H1 (cell line): ENCODE data around the gene SPAG17. TPM values are rescaled to one million over a fixed set of nuclear protein-coding genes. Genes with fewer than 3 reads are reported as not detected.
A peak's percentile ranks its signal among the peaks of the same experiment; 100 is the strongest.

ENCODE experiments used
- CTCF ChIA-PET: fragments of 300-600 bp; sonication (Branson Sonifier 250); formaldehyde crosslinking; loops from one replicate; lab custom pipeline; 2021; ENCODE audit not compliant: partially characterized antibody; lab: Charles Lee
- POLR2A ChIA-PET: fragments of 300-600 bp; sonication (Branson Sonifier 250); formaldehyde crosslinking; loops from one replicate; lab custom pipeline; 2021; ENCODE audit warnings: inconsistent platforms; ENCODE audit not compliant: partially characterized antibody; lab: Charles Lee
- DNase-seq, 2 experiments: peaks; one replicate each; pipeline versions ENCODE4 v3.0.0 to v3.0.0-alpha.2; 2010 to 2022; ENCODE audit warnings: low spot score in 2 of 2, low read depth in 1 of 2, mixed read lengths in 1 of 2
- FAIRE-seq: peaks from 2 replicates; lab custom pipeline; 2011; peaks lifted over from hg19 to GRCh38; lab: Jason Lieb, UNC
- H2AFZ ChIP-seq: 2 replicates; pipeline ENCODE4 v1.8.1; 2012; ENCODE audit warnings: low read length, inconsistent platforms
- H2AK5ac ChIP-seq: 2 replicates; pipeline ENCODE4 v1.6.1; 2013; ENCODE audit warnings: low read depth, low read length
- H2BK120ac ChIP-seq: replicated peaks from 2 replicates; pipeline ENCODE3; 2013; ENCODE audit warnings: low read depth, low read length, inconsistent platforms
- H2BK12ac ChIP-seq: 2 replicates; pipeline ENCODE4 v1.6.1; 2013; ENCODE audit warnings: low read depth, low read length
- H2BK15ac ChIP-seq: 2 replicates; pipeline ENCODE4 v1.6.1; 2013; ENCODE audit warnings: low read length
- H2BK20ac ChIP-seq: 2 replicates; pipeline ENCODE4 v1.6.1; 2013; ENCODE audit warnings: low read length
- H2BK5ac ChIP-seq: 2 replicates; pipeline ENCODE4 v1.6.1; 2013; ENCODE audit warnings: low read depth, low read length
- H3K14ac ChIP-seq: 2 replicates; pipeline ENCODE4 v1.6.1; 2013; ENCODE audit warnings: inconsistent platforms; ENCODE audit not compliant: insufficient read length
- H3K18ac ChIP-seq: 2 replicates; pipeline ENCODE4 v1.6.1; 2013; ENCODE audit warnings: low read length; ENCODE audit errors: extremely low read depth
- H3K23ac ChIP-seq: 2 replicates; pipeline ENCODE4 v1.6.1; 2013; ENCODE audit warnings: inconsistent platforms; ENCODE audit not compliant: insufficient read length
- H3K23me2 ChIP-seq: 2 replicates; pipeline ENCODE4 v1.6.1; 2013; ENCODE audit warnings: low read depth, low read length
- H3K27ac ChIP-seq: 2 replicates; pipeline ENCODE4 v1.6.1; 2011; ENCODE audit warnings: low read depth, low read length, inconsistent platforms
- H3K27me3 ChIP-seq, 4 experiments: replicated peaks in 1 of 4; 1 replicate in 1 of 4; 2 replicates in 3 of 4; pipeline versions ENCODE4 v1.6.1 to v1.8.1; 2011 to 2013; ENCODE audit warnings: low read length in 3 of 4, mild to moderate bottlenecking in 3 of 4, inconsistent platforms in 2 of 4, mixed read lengths in 2 of 4, moderate library complexity in 1 of 4; ENCODE audit not compliant: control insufficient read depth in 3 of 4, insufficient read depth in 3 of 4; ENCODE audit errors: extremely low read depth in 1 of 4
- H3K36me3 ChIP-seq, 4 experiments: 2 replicates each; pipeline versions ENCODE4 v1.6.1 to v1.8.1; 2011 to 2013; ENCODE audit warnings: mild to moderate bottlenecking in 4 of 4, low read length in 3 of 4, moderate library complexity in 2 of 4, control low read depth in 1 of 4, inconsistent platforms in 1 of 4; ENCODE audit not compliant: insufficient read depth in 4 of 4, control insufficient read depth in 2 of 4
- H3K4ac ChIP-seq: replicated peaks from 2 replicates; pipeline ENCODE3; 2013; ENCODE audit warnings: low read length, low read depth, mixed read lengths, inconsistent platforms; ENCODE audit not compliant: insufficient read length
- H3K4me1 ChIP-seq, 4 experiments: replicated peaks in 1 of 4; 1 replicate in 1 of 4; 2 replicates in 3 of 4; pipeline versions ENCODE4 v1.6.1 to v1.8.1; 2011 to 2013; ENCODE audit warnings: low read length in 3 of 4, inconsistent platforms in 2 of 4, mixed read lengths in 1 of 4; ENCODE audit not compliant: insufficient read depth in 4 of 4, control insufficient read depth in 3 of 4
- H3K4me2 ChIP-seq, 2 experiments: 2 replicates each; pipeline versions ENCODE4 v1.6.1 to v1.8.1; 2011 to 2013; ENCODE audit warnings: low read depth in 2 of 2, low read length in 2 of 2, control low read depth in 1 of 2, inconsistent platforms in 1 of 2, mild to moderate bottlenecking in 1 of 2; ENCODE audit not compliant: insufficient read depth in 1 of 2
- H3K4me3 ChIP-seq, 4 experiments: fragments of 200-600, 300-600 bp in 1 of 4; sonication (generic), shearing (Covaris generic), sonication (Bioruptor Twin) in 1 of 4; 2 replicates each; pipeline versions ENCODE4 v1.5.1 to v1.8.1; 2011 to 2016; ENCODE audit warnings: low read length in 4 of 4, low read depth in 3 of 4, control low read depth in 2 of 4, inconsistent platforms in 2 of 4, mild to moderate bottlenecking in 2 of 4, mixed read lengths in 1 of 4, moderate library complexity in 1 of 4; ENCODE audit not compliant: insufficient read depth in 2 of 4; ENCODE audit errors: extremely low read depth in 1 of 4
- H3K56ac ChIP-seq: replicated peaks from 2 replicates; pipeline ENCODE3; 2013; ENCODE audit warnings: low read depth, mild to moderate bottlenecking, mixed read lengths, low read length, inconsistent platforms; ENCODE audit not compliant: insufficient read length
- H3K79me1 ChIP-seq: 2 replicates; pipeline ENCODE4 v1.6.1; 2013; ENCODE audit warnings: low read depth, low read length, control low read depth
- H3K79me2 ChIP-seq, 2 experiments: 2 replicates each; pipeline versions ENCODE4 v1.6.1 to v1.8.1; 2012 to 2013; ENCODE audit warnings: low read length in 2 of 2, mild to moderate bottlenecking in 2 of 2, inconsistent platforms in 1 of 2; ENCODE audit not compliant: insufficient read depth in 2 of 2, control insufficient read depth in 1 of 2
- H3K9ac ChIP-seq, 4 experiments: replicated peaks in 1 of 4; 1 replicate in 1 of 4; 2 replicates in 3 of 4; pipeline versions ENCODE4 v1.6.1 to v1.8.1; 2011 to 2013; ENCODE audit warnings: low read depth in 3 of 4, low read length in 3 of 4, control low read depth in 2 of 4, mild to moderate bottlenecking in 2 of 4, moderate library complexity in 2 of 4, inconsistent platforms in 1 of 4; ENCODE audit errors: extremely low read depth in 1 of 4
- H3K9me3 ChIP-seq, 2 experiments: 2 replicates each; pipeline versions ENCODE4 v1.6.1 to v1.8.1; 2012 to 2013; ENCODE audit warnings: mild to moderate bottlenecking in 2 of 2, moderate library complexity in 2 of 2, control low read depth in 1 of 2, inconsistent platforms in 1 of 2, low read depth in 1 of 2, low read length in 1 of 2, mixed read lengths in 1 of 2; ENCODE audit not compliant: insufficient read depth in 2 of 2
- H4K20me1 ChIP-seq, 2 experiments: replicated peaks in 1 of 2; 2 replicates each; pipeline versions ENCODE3 to v1.8.1; 2011 to 2013; ENCODE audit warnings: inconsistent platforms in 2 of 2, low read length in 2 of 2, mild to moderate bottlenecking in 1 of 2; ENCODE audit not compliant: insufficient read depth in 2 of 2, control insufficient read depth in 1 of 2
- H4K5ac ChIP-seq: 2 replicates; pipeline ENCODE4 v1.6.1; 2013; ENCODE audit warnings: low read length, low read depth, mixed read lengths, inconsistent platforms; ENCODE audit not compliant: insufficient read length
- H4K8ac ChIP-seq: 2 replicates; pipeline ENCODE4 v1.8.0; 2013; ENCODE audit warnings: mild to moderate bottlenecking, moderate library complexity, low read length, inconsistent platforms; ENCODE audit not compliant: insufficient read depth; ENCODE audit errors: extremely low read depth
- H4K91ac ChIP-seq: replicated peaks from 2 replicates; pipeline ENCODE3; 2013; ENCODE audit warnings: low read length, mixed read lengths, inconsistent platforms; ENCODE audit not compliant: insufficient read length
- HDAC2 ChIP-seq, 2 experiments: fragments of 300-600 bp in 1 of 2; sonication (generic) in 1 of 2; IDR thresholded peaks; 2 replicates each; pipeline ENCODE4 v1.6.1; 2011 to 2012; ENCODE audit warnings: low read depth in 2 of 2, low read length in 2 of 2, mild to moderate bottlenecking in 2 of 2, moderate library complexity in 2 of 2, borderline replicate concordance in 1 of 2, inconsistent platforms in 1 of 2
- SIN3A ChIP-seq, 2 experiments: IDR thresholded peaks in 1 of 2; conservative IDR thresholded peaks in 1 of 2; 2 replicates each; pipeline ENCODE4 v1.6.1; 2011 to 2012; ENCODE audit warnings: low read length in 2 of 2, improper control_type of control experiment in 1 of 2, low read depth in 1 of 2, mild to moderate bottlenecking in 1 of 2
- ZNF274 ChIP-seq: IDR thresholded peaks from 2 replicates; pipeline ENCODE4 v1.7.0; 2012; ENCODE audit warnings: low read length, borderline replicate concordance; ENCODE audit errors: extremely low read depth
- WGBS, 2 experiments: shearing (Covaris generic) in 1 of 2; methylation state at CpG; one replicate each; pipeline versions ENCODE4 v1.1.6 to v1.1.7; 2013 to 2015; ENCODE audit warnings: low lambda C conversion rate in 2 of 2, mixed read lengths in 2 of 2, inconsistent platforms in 1 of 2, low coverage in 1 of 2, missing lambda C conversion rate in 1 of 2; ENCODE audit not compliant: insufficient replicate concordance in 2 of 2, insufficient coverage in 1 of 2, insufficient read length in 1 of 2; ENCODE audit errors: extremely low coverage in 1 of 2, missing lambda C conversion rate in 1 of 2; 5-methylcytosine and 5-hydroxymethylcytosine counted together
- polyA plus RNA-seq, 7 experiments: library from polyadenylated mRNA; depleted of rRNA in 3 of 7; stranded (reverse) in 5 of 7; unstranded in 2 of 7; fragments of >200 nt in 5 of 7; fragments of 200-250 nt in 2 of 7; gene quantifications; 1 replicate in 5 of 7; 2 replicates in 1 of 7; 4 replicates in 1 of 7; pipeline versions ENCODE4 v1.2.1 to v1.2.3, GENCODE V29; 2011 to 2013; ENCODE audit warnings: missing spikeins in 2 of 7, mixed read lengths in 2 of 7
- total RNA-seq: library from RNA; stranded (reverse); fragmentation: NEBNext Ultra II Directional; extraction: Animal tissue kit (Norgen Biotek cat#: 25700); gene quantifications from 2 replicates; pipeline ENCODE4 v1.2.1, GENCODE V29; 2021

The SPAG17 gene
- total and polyA plus RNA-seq, 2 of the 8 experiments (the other 6 are each of a cell fraction or from before 2014, with no cell fraction given): 0.56 to 0.62 TPM

GRCh38 chr1:118039170-118039569 is 145.9 kb downstream of the SPAG17 start:
- Histone ChIP-seq H3K9me3 (no peaks in the 10 kb centered on the region), H4K91ac (no peak overlapping the region), H2AK5ac (no peak overlapping the region), H3K27ac (no peak overlapping the region), H3K36me3 (no peaks in the 10 kb centered on the region), H2BK12ac (no peak overlapping the region), H3K27me3 (no peaks in the 10 kb centered on the region), H4K8ac (no peak overlapping the region), H3K79me1 (no peaks in the 10 kb centered on the region), H3K79me2 (no peaks in the 10 kb centered on the region), H3K18ac (no peak overlapping the region), H2BK20ac (no peak overlapping the region), H2BK120ac (no peak overlapping the region), H2AFZ (peak overlapping the region; percentile 53; the same call in 1 of the 2 replicates), H3K4me2 (no peak overlapping the region), H3K4me1 (no peaks in the 10 kb centered on the region), H3K23me2 (no peaks in the 10 kb centered on the region), H4K20me1 (no peaks in the 10 kb centered on the region), H2BK5ac (no peak overlapping the region), H3K56ac (no peak overlapping the region), H3K23ac (no peak overlapping the region), H2BK15ac (no peak overlapping the region), H3K14ac (no peak overlapping the region), H4K5ac (no peak overlapping the region), H3K9ac (no peak overlapping the region), H3K4me3 (no peak overlapping the region), H3K4ac (no peak overlapping the region)
- POLR2A ChIA-PET: no interaction called here
- CTCF ChIA-PET: no interaction called here
- DNase-seq (no peak), FAIRE-seq (no peak)
- 87% methylated on average over 3 of the region's 3 CpGs; no CpG with 5 or more reads in 1 of the 2 experiments for WGBS, 2 experiments
- TF ChIP-seq SIN3A (conservative IDR thresholded peaks at IDR 0.05 in 1 of 2, IDR thresholded peaks at IDR 0.05 in 1 of 2; ENCODE audit: low read depth in 1 of 2, low read length in 2 of 2) (no peak), HDAC2 (IDR thresholded peaks at IDR 0.05; ENCODE audit: borderline replicate concordance in 1 of 2, low read depth in 2 of 2, low read length in 2 of 2) (no peak), ZNF274 (no peak)
- TF ChIP-seq, all 59 proteins: peak for 0
